Measurements from ENCODE around the gene MPPED1. TPM values are rescaled to one million over a fixed set of nuclear protein-coding genes. Genes with fewer than 3 reads are reported as not detected.

MPPED1 gene
- total RNA-seq, 1 experiment from 2014 or later, result 0.28 TPM

DNA sequence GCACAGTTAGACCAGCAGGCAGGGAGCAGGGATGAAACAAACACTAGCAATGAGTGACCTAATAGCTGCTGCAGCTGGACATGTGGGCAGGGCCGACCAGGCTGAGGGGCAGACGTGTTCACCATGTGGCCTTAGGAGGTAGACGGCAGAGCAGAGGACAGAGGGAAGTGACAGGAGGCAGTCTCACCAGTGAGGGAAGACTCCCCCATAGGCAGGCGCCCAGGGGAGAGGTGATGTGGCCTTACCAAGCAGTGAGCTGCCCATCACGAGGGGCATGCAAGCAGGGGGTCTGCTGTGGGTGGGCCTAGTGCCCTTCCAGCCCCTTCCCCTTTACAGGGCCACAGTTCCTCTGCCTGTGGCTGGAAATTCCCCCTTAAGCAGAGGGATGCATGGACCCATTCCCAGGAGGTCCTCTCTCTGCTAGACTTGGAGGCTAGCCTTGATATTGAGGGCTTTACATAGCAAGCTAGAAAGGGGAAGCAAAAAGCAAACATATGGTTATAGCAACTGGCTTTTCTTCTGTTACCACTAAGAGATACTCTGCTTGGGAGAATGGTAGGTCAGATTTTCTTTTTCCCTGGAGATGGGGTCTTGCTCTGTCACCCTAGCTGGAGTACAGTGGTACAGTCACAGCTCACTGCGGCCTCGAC, 67.6 kb downstream of the MPPED1 start:
- no CpG with 5 or more reads among the region's 7 CpGs for WGBS (ENCODE audit: extremely low coverage, insufficient read length, low lambda C conversion rate)
- Histone ChIP-seq H3T11ph (ENCODE audit: low read length) (no peak overlapping the region), H3K18ac (ENCODE audit: insufficient read length, low read depth, low read length) (no peak overlapping the region), H3K27ac (ENCODE audit: insufficient read length, low read depth, low read length) (no peak overlapping the region), H3K4me2 (ENCODE audit: insufficient read depth, insufficient read length, low read length) (no peak overlapping the region), H2BK5ac (ENCODE audit: insufficient read length, low read length) (no peak overlapping the region), H3K56ac (ENCODE audit: insufficient read length, low read depth, low read length) (no peak overlapping the region), H2AK5ac (ENCODE audit: insufficient read length, low read length) (no peak overlapping the region), H3K79me2 (ENCODE audit: insufficient read depth, low read length) (no peaks in the 10 kb centered on the region), H3K9me3 (ENCODE audit: control insufficient read depth, low read depth, low read length) (no peaks in the 10 kb centered on the region), H3K4me1 (ENCODE audit: insufficient read depth, low read length) (no peaks in the 10 kb centered on the region), H3K14ac (ENCODE audit: insufficient read depth, low read length) (no peak overlapping the region), H2BK120ac (ENCODE audit: low read depth, low read length, poor library complexity, severe bottlenecking) (no peak overlapping the region), H4K20me1 (ENCODE audit: control insufficient read depth, insufficient read depth, insufficient read length) (no peaks in the 10 kb centered on the region), H3K4ac (ENCODE audit: low read depth, low read length) (no peak overlapping the region), H3K23ac (ENCODE audit: insufficient read length, low read depth, low read length) (no peak overlapping the region), H4K5ac (ENCODE audit: insufficient read length, low read depth, low read length) (peak overlapping the region; percentile 22), H2BK15ac (ENCODE audit: low read depth, low read length) (no peak overlapping the region), H4K8ac (replicated peaks; ENCODE audit: insufficient read length, low read depth, low read length) (no peak overlapping the region), H3K9ac (ENCODE audit: extremely low read depth, insufficient read length, low read length) (no peak overlapping the region), H3K79me1 (ENCODE audit: insufficient read depth, low read depth, low read length, poor library complexity, severe bottlenecking) (no peaks in the 10 kb centered on the region), H3K27me3 (ENCODE audit: insufficient read depth, low read length) (no peaks in the 10 kb centered on the region), H3K23me2 (ENCODE audit: insufficient read length, low read depth, low read length, poor library complexity, severe bottlenecking) (no peaks in the 10 kb centered on the region), H2BK12ac (ENCODE audit: insufficient read length, low read depth, low read length) (no peak overlapping the region), H2AFZ (ENCODE audit: low read length) (no peak overlapping the region), H2BK20ac (ENCODE audit: low read depth, low read length, poor library complexity, severe bottlenecking) (no peak overlapping the region), H4K91ac (ENCODE audit: insufficient read length, low read depth, low read length) (no peak overlapping the region)
- Mint-ChIP-seq H3K9me3 (no peaks in the 10 kb centered on the region), H3K4me1 (peaks cover 11 to 14% of the 10 kb centered on the region in 2 experiments), H3K4me3 (no peak overlapping the region), H3K36me3 (ENCODE audit: insufficient read depth in 1 of 3, low read depth in 3 of 3) (no peaks in the 10 kb centered on the region), H3K27me3 (ENCODE audit: low read depth) (peaks cover 9% of the 10 kb centered on the region; the same call in 1 of the 2 replicates), H3K27ac (no peak overlapping the region)
- no peak for DNase-seq
- TF ChIP-seq, protein P1, sequence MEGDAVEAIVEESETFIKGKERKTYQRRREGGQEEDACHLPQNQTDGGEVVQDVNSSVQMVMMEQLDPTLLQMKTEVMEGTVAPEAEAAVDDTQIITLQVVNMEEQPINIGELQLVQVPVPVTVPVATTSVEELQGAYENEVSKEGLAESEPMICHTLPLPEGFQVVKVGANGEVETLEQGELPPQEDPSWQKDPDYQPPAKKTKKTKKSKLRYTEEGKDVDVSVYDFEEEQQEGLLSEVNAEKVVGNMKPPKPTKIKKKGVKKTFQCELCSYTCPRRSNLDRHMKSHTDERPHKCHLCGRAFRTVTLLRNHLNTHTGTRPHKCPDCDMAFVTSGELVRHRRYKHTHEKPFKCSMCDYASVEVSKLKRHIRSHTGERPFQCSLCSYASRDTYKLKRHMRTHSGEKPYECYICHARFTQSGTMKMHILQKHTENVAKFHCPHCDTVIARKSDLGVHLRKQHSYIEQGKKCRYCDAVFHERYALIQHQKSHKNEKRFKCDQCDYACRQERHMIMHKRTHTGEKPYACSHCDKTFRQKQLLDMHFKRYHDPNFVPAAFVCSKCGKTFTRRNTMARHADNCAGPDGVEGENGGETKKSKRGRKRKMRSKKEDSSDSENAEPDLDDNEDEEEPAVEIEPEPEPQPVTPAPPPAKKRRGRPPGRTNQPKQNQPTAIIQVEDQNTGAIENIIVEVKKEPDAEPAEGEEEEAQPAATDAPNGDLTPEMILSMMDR (conservative IDR thresholded peaks at IDR 0.05), result no peak

Data from H9 (cell line).